ENCODE measurements around the gene SUGCT. TPM values are rescaled to one million over a fixed set of nuclear protein-coding genes. Genes with fewer than 3 reads are reported as not detected.

Gene SUGCT
- total RNA-seq, 1 donor from 2014 or later, result 1.7 TPM

DNA sequence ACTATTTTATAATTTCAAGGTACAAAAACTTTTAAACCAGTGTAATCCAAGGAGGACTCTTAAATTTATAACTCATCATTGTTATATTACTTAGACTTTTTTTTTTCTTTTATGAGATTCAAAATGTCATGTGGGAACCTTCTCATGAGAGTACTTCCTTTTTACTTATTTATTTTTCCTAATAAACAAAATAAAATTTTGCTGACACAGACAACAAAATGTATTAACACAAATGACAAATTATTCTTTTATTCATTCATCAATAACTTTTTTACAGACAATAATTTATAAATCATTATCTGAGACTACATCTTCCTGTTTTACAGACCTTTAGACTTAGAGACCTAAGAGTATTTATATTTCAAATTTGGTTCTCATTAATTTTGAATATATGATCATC is 706.2 kb downstream of the SUGCT start:
- Histone ChIP-seq H3K9me3 (peaks cover 9% of the 10 kb centered on the region), H3K27ac (no peak overlapping the region), H3K27me3 (ENCODE audit: low read depth) (no peaks in the 10 kb centered on the region), H3K4me1 (no peaks in the 10 kb centered on the region), H3K36me3 (no peaks in the 10 kb centered on the region), H3K4me3 (no peak overlapping the region)
- intact Hi-C loops (cut with DNase I), result no loop called here
- DNase-seq (no peak), ATAC-seq (no peak)
- TF ChIP-seq, protein P1, sequence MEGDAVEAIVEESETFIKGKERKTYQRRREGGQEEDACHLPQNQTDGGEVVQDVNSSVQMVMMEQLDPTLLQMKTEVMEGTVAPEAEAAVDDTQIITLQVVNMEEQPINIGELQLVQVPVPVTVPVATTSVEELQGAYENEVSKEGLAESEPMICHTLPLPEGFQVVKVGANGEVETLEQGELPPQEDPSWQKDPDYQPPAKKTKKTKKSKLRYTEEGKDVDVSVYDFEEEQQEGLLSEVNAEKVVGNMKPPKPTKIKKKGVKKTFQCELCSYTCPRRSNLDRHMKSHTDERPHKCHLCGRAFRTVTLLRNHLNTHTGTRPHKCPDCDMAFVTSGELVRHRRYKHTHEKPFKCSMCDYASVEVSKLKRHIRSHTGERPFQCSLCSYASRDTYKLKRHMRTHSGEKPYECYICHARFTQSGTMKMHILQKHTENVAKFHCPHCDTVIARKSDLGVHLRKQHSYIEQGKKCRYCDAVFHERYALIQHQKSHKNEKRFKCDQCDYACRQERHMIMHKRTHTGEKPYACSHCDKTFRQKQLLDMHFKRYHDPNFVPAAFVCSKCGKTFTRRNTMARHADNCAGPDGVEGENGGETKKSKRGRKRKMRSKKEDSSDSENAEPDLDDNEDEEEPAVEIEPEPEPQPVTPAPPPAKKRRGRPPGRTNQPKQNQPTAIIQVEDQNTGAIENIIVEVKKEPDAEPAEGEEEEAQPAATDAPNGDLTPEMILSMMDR (IDR thresholded peaks at IDR 0.05), result no peak

DNA sequence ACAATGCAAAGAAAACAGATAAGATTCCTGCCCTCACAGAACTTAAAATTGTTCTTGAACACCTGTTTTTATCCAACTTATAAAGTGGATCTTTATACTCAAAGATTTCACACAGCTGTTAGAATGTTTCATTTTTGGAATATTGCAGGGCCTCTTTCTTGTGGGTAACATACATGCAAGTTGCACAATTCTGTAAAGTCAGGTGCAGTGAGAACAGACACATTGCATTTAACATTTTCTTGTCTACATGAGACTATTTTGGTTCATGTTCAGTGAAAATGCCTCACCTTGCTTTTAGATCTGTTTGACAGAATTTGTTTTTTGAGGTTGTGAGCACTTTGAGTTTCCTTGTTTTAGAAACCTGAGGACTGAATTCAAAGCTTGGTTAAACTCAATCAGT is 707.8 kb downstream of the SUGCT start:
- Histone ChIP-seq H3K36me3 (no peaks in the 10 kb centered on the region), H3K27ac (no peak overlapping the region), H3K4me1 (no peaks in the 10 kb centered on the region), H3K27me3 (ENCODE audit: low read depth) (no peaks in the 10 kb centered on the region), H3K4me3 (no peak overlapping the region), H3K9me3 (peaks cover 9% of the 10 kb centered on the region)
- no peak for ATAC-seq
- TF ChIP-seq, protein P1 (IDR thresholded peaks at IDR 0.05), result no peak
- intact Hi-C loops (cut with DNase I), result no loop called here
- DNase-seq, result no peak

- no peak overlapping the region for H3K27ac ChIP-seq
- intact Hi-C loops (cut with DNase I), result no loop called here
These were observed 708.7 kb downstream of the SUGCT start for GRCh38 chr7:40843338-40843985.

DNA sequence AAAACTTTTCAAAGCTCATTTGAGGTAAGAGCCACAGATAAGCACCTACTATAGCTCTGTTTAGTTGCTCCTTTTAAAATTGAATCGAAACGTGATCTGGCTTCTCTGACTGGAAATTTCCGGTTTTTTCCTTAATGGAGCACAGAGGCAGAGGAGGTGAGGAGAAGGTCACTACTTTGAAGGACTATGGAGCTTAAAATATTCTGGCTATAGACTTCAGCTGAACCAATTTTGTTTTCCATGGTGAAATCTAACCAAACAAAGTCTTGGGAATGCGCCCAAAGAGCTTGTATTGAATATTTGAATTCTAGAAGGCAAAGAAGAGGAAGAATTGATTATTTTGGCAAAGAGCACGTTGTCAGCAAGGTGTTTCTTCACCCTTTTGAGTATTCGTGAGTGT is 711.1 kb downstream of the SUGCT start:
- H3K36me3 ChIP-seq, result no peaks in the 10 kb centered on the region
- no peak overlapping the region for H3K27ac ChIP-seq
- DNase-seq (no peak), ATAC-seq (no peak)
- no peaks in the 10 kb centered on the region for H3K27me3 ChIP-seq (ENCODE audit: low read depth)
- H3K4me3 ChIP-seq, result no peak overlapping the region
- intact Hi-C loops (cut with DNase I), result no loop called here
- H3K9me3 ChIP-seq, result no peaks in the 10 kb centered on the region
- no peaks in the 10 kb centered on the region for H3K4me1 ChIP-seq
- TF ChIP-seq, protein P1 (IDR thresholded peaks at IDR 0.05), result no peak

More at GRCh38 chr7:40843338-40843985, 708.7 kb downstream of the SUGCT start:
- Histone ChIP-seq H3K27me3 (ENCODE audit: low read depth) (no peaks in the 10 kb centered on the region), H3K9me3 (peaks cover 9% of the 10 kb centered on the region), H3K36me3 (no peaks in the 10 kb centered on the region), H3K4me1 (no peaks in the 10 kb centered on the region), H3K4me3 (no peak overlapping the region)
- ATAC-seq (peak in 1 of 2 donors; percentile 35), DNase-seq (no peak)
- TF ChIP-seq, protein P1 (IDR thresholded peaks at IDR 0.05), result no peak

GRCh38 chr7:40847921-40848320 is 713.1 kb downstream of the SUGCT start:
- Histone ChIP-seq H3K4me3 (no peak overlapping the region), H3K4me1 (no peaks in the 10 kb centered on the region), H3K27ac (no peak overlapping the region), H3K9me3 (no peaks in the 10 kb centered on the region), H3K27me3 (ENCODE audit: low read depth) (no peaks in the 10 kb centered on the region), H3K36me3 (no peaks in the 10 kb centered on the region)
- no peak for ATAC-seq
- intact Hi-C loops (cut with DNase I), result no loop called here
- TF ChIP-seq, protein P1 (IDR thresholded peaks at IDR 0.05), result no peak
- DNase-seq, result no peak

Measured in lower lobe of right lung (tissue), 2 donors.